Muscle layer of duodenum (tissue), 2 donors: ENCODE results near the gene ACKR2.
"Not testable (repeated sequence)": the region's sequence is repeated elsewhere in the genome, so short reads cannot be mapped to it uniquely, and the experiment has no call there.

Experiments used
- H3K27ac ChIP-seq: one replicate; pipeline ENCODE4 v1.7.0; 2013; ENCODE audit warnings: mild to moderate bottlenecking, low read length
- H3K27me3 ChIP-seq: one replicate; pipeline ENCODE4 v1.7.0; 2013; ENCODE audit warnings: low read depth, mild to moderate bottlenecking, control low read depth, low read length
- H3K36me3 ChIP-seq, 2 donors: one replicate each; pipeline ENCODE4 v1.7.0; 2013; ENCODE audit warnings: low read length in 2 of 2, control low read depth in 1 of 2, mild to moderate bottlenecking in 1 of 2; ENCODE audit not compliant: insufficient read depth in 2 of 2, control insufficient read depth in 1 of 2
- H3K4me1 ChIP-seq, 2 donors: one replicate each; pipeline ENCODE4 v1.7.0; 2013; ENCODE audit warnings: low read length in 2 of 2, mild to moderate bottlenecking in 2 of 2, control low read depth in 1 of 2, moderate library complexity in 1 of 2; ENCODE audit not compliant: insufficient read depth in 2 of 2, control insufficient read depth in 1 of 2
- H3K4me3 ChIP-seq, 2 donors: one replicate each; pipeline ENCODE4 v1.7.0; 2013; ENCODE audit warnings: low read length in 2 of 2, low read depth in 1 of 2, mild to moderate bottlenecking in 1 of 2
- H3K9me3 ChIP-seq, 2 donors: one replicate each; pipeline ENCODE4 v1.7.0; 2013; ENCODE audit warnings: low read length in 2 of 2, control low read depth in 1 of 2, mild to moderate bottlenecking in 1 of 2; ENCODE audit not compliant: control insufficient read depth in 1 of 2
- donor health status: healthy.

Gene ACKR2

GRCh38 chr3:42802876-42803413 lies 6.3 kb upstream of the ACKR2 start:
- Histone ChIP-seq H3K4me3 (peak overlapping the region; percentile 86 to 95), H3K27ac (peak overlapping the region; percentile 99), H3K9me3 (no peaks in the 10 kb centered on the region), H3K36me3 (no peaks in the 10 kb centered on the region), H3K4me1 (peaks cover 7 to 46% of the 10 kb centered on the region in 2 donors), H3K27me3 (no peaks in the 10 kb centered on the region)

- no peaks in the 10 kb centered on the region for H3K36me3 ChIP-seq
- no peaks in the 10 kb centered on the region for H3K9me3 ChIP-seq
- peak overlapping the region; percentile 86 to 95 for H3K4me3 ChIP-seq
- no peaks in the 10 kb centered on the region for H3K27me3 ChIP-seq
- peak overlapping the region; percentile 99 for H3K27ac ChIP-seq
- H3K4me1 ChIP-seq = peaks cover 7 to 46% of the 10 kb centered on the region in 2 donors
Observed at GRCh38 chr3:42803414-42804105, 5.7 kb upstream of the ACKR2 start.

- H3K27ac ChIP-seq = peak within 1 kb of the TSS; percentile 99
- peak within 1 kb of the TSS; percentile 86 to 95 for H3K4me3 ChIP-seq
- H3K27me3 ChIP-seq = no peaks in the 10 kb centered on the region
- H3K36me3 ChIP-seq = no peaks in the 10 kb centered on the region
- H3K9me3 ChIP-seq = no peaks in the 10 kb centered on the region
- peaks cover 7 to 46% of the 10 kb centered on the region in 2 donors for H3K4me1 ChIP-seq
Observed at GRCh38 chr3:42804106-42804830, 5.0 kb upstream of the ACKR2 start, which contains the start of gene HIGD1A. Gene HIGD1A, minus strand, starts transcription at chr3:42804490. Its CDS starts 10,237 bp downstream, at chr3:42794253.

- Histone ChIP-seq H3K27ac (peak overlapping the region; percentile 99), H3K27me3 (no peaks in the 10 kb centered on the region), H3K36me3 (no peaks in the 10 kb centered on the region), H3K9me3 (no peaks in the 10 kb centered on the region), H3K4me1 (peaks cover 7 to 41% of the 10 kb centered on the region in 2 donors), H3K4me3 (peak overlapping the region; percentile 86 to 95)
Observed at GRCh38 chr3:42804831-42805132, 4.5 kb upstream of the ACKR2 start.

GRCh38 chr3:42805141-42805821 lies 4.0 kb upstream of the ACKR2 start:
- H3K27me3 ChIP-seq = no peaks in the 10 kb centered on the region
- H3K9me3 ChIP-seq = no peaks in the 10 kb centered on the region
- peak overlapping the region; percentile 99 for H3K27ac ChIP-seq
- peaks cover 7 to 36% of the 10 kb centered on the region in 2 donors for H3K4me1 ChIP-seq
- peak overlapping the region; percentile 86 to 95 for H3K4me3 ChIP-seq
- no peaks in the 10 kb centered on the region for H3K36me3 ChIP-seq

GRCh38 chr3:42807929-42808328 lies 1.3 kb upstream of the ACKR2 start:
- H3K36me3 ChIP-seq = no peaks in the 10 kb centered on the region
- H3K9me3 ChIP-seq = no peaks in the 10 kb centered on the region
- no peak overlapping the region for H3K4me3 ChIP-seq
- H3K27me3 ChIP-seq = no peaks in the 10 kb centered on the region
- H3K4me1 ChIP-seq = peaks cover under 1 to 11% of the 10 kb centered on the region in 2 donors
- H3K27ac ChIP-seq = no peak overlapping the region

- not testable (repeated sequence) for H3K36me3 ChIP-seq, H3K4me1 ChIP-seq, H3K27me3 ChIP-seq, H3K9me3 ChIP-seq, H3K4me3 ChIP-seq, H3K27ac ChIP-seq
Observed at GRCh38 chr3:42810706-42811105, 1.5 kb downstream of the ACKR2 start.

- H3K27me3 ChIP-seq, H3K27ac ChIP-seq, H3K4me1 ChIP-seq, H3K9me3 ChIP-seq, H3K4me3 ChIP-seq, H3K36me3 ChIP-seq: not testable (repeated sequence)
Observed at GRCh38 chr3:42811118-42811883, 2.1 kb downstream of the ACKR2 start.

GRCh38 chr3:42814246-42814645 lies 5.0 kb downstream of the ACKR2 start:
- Histone ChIP-seq H3K4me3 (no peak overlapping the region), H3K4me1 (no peaks in the 10 kb centered on the region), H3K27me3 (no peaks in the 10 kb centered on the region), H3K36me3 (no peaks in the 10 kb centered on the region), H3K9me3 (no peaks in the 10 kb centered on the region), H3K27ac (no peak overlapping the region)

GRCh38 chr3:42814914-42815507 lies 5.8 kb downstream of the ACKR2 start:
- H3K27ac ChIP-seq = no peak overlapping the region
- H3K27me3 ChIP-seq = no peaks in the 10 kb centered on the region
- H3K4me3 ChIP-seq = no peak overlapping the region
- no peaks in the 10 kb centered on the region for H3K4me1 ChIP-seq
- no peaks in the 10 kb centered on the region for H3K36me3 ChIP-seq
- no peaks in the 10 kb centered on the region for H3K9me3 ChIP-seq
